Hepatocyte (in vitro differentiated cells): ENCODE measurements around the gene NGEF. TPM values are rescaled to one million over a fixed set of nuclear protein-coding genes. Genes with fewer than 3 reads are reported as not detected.

Experiments
- DNase-seq: peaks from one replicate; pipeline ENCODE4 v3.0.0-alpha.2; 2016; ENCODE audit warnings: low spot score
- H2AFZ ChIP-seq: fragments of 200-600 bp; sonication (generic); 2 replicates; pipeline ENCODE4 v1.6.0; 2016; ENCODE audit warnings: antibody characterized with exemption, mild to moderate bottlenecking
- H3K27ac ChIP-seq: fragments of 200-600 bp; sonication (generic); 2 replicates; pipeline ENCODE4 v1.5.1; 2016; ENCODE audit warnings: mild to moderate bottlenecking
- H3K27me3 ChIP-seq: fragments of 200-600 bp; sonication (generic); 2 replicates; pipeline ENCODE4 v1.6.1; 2016
- H3K36me3 ChIP-seq: fragments of 200-600 bp; sonication (generic); replicated peaks from 2 replicates; pipeline ENCODE4 v1.5.1; 2016; ENCODE audit warnings: low read depth; ENCODE audit not compliant: insufficient read depth
- H3K4me1 ChIP-seq: fragments of 200-600 bp; sonication (generic); 2 replicates; pipeline ENCODE4 v1.5.1; 2016; ENCODE audit warnings: mild to moderate bottlenecking, moderate library complexity; ENCODE audit not compliant: insufficient read depth
- H3K4me2 ChIP-seq: fragments of 200-600 bp; sonication (generic); 2 replicates; pipeline ENCODE4 v1.6.0; 2016
- H3K4me3 ChIP-seq: fragments of 200-600 bp; sonication (generic); 2 replicates; pipeline ENCODE4 v1.5.1; 2016; ENCODE audit warnings: mild to moderate bottlenecking
- H3K79me2 ChIP-seq: fragments of 200-600 bp; sonication (generic); 2 replicates; pipeline ENCODE4 v1.6.0; 2017; ENCODE audit warnings: mild to moderate bottlenecking
- H3K9me2 ChIP-seq: fragments of 200-600 bp; sonication (generic); replicated peaks from 2 replicates; pipeline ENCODE4 v1.6.0; 2017; ENCODE audit warnings: mild to moderate bottlenecking; ENCODE audit not compliant: insufficient read depth
- H3K9me3 ChIP-seq: fragments of 200-600 bp; sonication (generic); 2 replicates; pipeline ENCODE4 v1.5.1; 2016; ENCODE audit warnings: low read depth, mild to moderate bottlenecking
- H4K20me1 ChIP-seq: fragments of 200-600 bp; sonication (generic); 2 replicates; pipeline ENCODE4 v1.6.0; 2016; ENCODE audit warnings: mild to moderate bottlenecking; ENCODE audit not compliant: insufficient read depth, poor library complexity, severe bottlenecking
- EZH2 ChIP-seq: fragments of 200-600 bp; sonication (generic); IDR thresholded peaks from 2 replicates; pipeline ENCODE4 v1.6.1; 2016; ENCODE audit warnings: antibody characterized with exemption, mild to moderate bottlenecking, borderline replicate concordance
- EZH2phosphoT487 ChIP-seq: fragments of 200-600 bp; sonication (generic); IDR thresholded peaks from one replicate; pipeline ENCODE4 v1.6.1; 2018; ENCODE audit warnings: antibody characterized with exemption, mild to moderate bottlenecking, low read depth, moderate library complexity; ENCODE audit not compliant: unreplicated experiment, severe bottlenecking
- WGBS: methylation state at CpG from one replicate; pipeline ENCODE4 v1.1.6; 2016; ENCODE audit warnings: low lambda C conversion rate; ENCODE audit errors: missing lambda C conversion rate; 5-methylcytosine and 5-hydroxymethylcytosine counted together
- polyA plus RNA-seq: library from polyadenylated mRNA; unstranded; fragments of >200 nt; fragmentation: Nextera tagmentation; extraction: Ambion mirVana; gene quantifications from 2 replicates; pipeline ENCODE4 v1.2.1, GENCODE V29; 2016
- total RNA-seq: library from RNA; depleted of rRNA; stranded (reverse); fragments of >200 nt; gene quantifications from 2 replicates; pipeline ENCODE4 v1.2.3, GENCODE V29; 2014
- TF ChIP-seq, protein P1 (sequence below): fragments of 200-600 bp; sonication (generic); IDR thresholded peaks from 2 replicates; pipeline ENCODE4 v1.5.1; 2016; ENCODE audit warnings: antibody characterized with exemption, mild to moderate bottlenecking; ENCODE audit not compliant: poor library complexity

Gene NGEF
- total and polyA plus RNA-seq, 2 experiments from 2014 or later: 2.2 to 3.2 TPM

DNA sequence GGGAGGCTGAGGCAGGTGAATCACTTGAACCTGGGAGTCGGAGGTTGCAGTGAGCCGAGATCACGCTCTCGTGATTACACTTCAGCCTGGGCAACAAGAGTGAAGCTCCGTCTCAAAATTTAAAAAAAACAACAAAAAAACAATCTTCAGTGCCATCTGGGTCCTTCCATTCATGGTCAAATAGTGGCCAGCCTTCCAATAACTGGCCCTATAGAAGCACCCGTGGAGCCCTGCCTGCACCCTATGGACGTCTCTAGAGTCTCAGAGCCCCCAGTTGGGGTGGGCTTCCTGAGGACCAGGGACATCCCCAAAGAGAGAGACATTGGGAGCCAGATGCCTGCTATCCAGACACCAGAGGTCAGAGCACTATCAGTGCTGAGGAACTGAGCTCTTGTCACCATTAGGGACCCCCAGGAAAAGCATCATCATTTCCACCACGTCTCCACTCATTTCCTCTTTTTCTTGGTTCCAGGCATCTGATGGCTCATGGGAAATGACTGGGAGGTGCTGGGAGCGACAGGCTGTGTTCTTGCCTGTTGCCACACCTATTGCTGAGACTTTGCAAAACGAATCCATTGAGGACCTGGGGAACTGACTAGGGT lies 28.8 kb upstream of the NGEF start:
- Histone ChIP-seq H3K27me3 (no peaks in the 10 kb centered on the region), H3K79me2 (no peaks in the 10 kb centered on the region), H2AFZ (no peak overlapping the region), H3K4me2 (no peak overlapping the region), H3K27ac (no peak overlapping the region), H4K20me1 (no peaks in the 10 kb centered on the region), H3K4me3 (no peak overlapping the region), H3K9me3 (no peaks in the 10 kb centered on the region), H3K4me1 (no peaks in the 10 kb centered on the region), H3K36me3 (no peaks in the 10 kb centered on the region), H3K9me2 (no peaks in the 10 kb centered on the region)
- no peak for DNase-seq
- TF ChIP-seq, protein P1, sequence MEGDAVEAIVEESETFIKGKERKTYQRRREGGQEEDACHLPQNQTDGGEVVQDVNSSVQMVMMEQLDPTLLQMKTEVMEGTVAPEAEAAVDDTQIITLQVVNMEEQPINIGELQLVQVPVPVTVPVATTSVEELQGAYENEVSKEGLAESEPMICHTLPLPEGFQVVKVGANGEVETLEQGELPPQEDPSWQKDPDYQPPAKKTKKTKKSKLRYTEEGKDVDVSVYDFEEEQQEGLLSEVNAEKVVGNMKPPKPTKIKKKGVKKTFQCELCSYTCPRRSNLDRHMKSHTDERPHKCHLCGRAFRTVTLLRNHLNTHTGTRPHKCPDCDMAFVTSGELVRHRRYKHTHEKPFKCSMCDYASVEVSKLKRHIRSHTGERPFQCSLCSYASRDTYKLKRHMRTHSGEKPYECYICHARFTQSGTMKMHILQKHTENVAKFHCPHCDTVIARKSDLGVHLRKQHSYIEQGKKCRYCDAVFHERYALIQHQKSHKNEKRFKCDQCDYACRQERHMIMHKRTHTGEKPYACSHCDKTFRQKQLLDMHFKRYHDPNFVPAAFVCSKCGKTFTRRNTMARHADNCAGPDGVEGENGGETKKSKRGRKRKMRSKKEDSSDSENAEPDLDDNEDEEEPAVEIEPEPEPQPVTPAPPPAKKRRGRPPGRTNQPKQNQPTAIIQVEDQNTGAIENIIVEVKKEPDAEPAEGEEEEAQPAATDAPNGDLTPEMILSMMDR: no peak
- no peak for TF ChIP-seq EZH2
- no peak for TF ChIP-seq EZH2phosphoT487
- WGBS: 86% methylated on average over 10 of the region's 10 CpGs

DNA sequence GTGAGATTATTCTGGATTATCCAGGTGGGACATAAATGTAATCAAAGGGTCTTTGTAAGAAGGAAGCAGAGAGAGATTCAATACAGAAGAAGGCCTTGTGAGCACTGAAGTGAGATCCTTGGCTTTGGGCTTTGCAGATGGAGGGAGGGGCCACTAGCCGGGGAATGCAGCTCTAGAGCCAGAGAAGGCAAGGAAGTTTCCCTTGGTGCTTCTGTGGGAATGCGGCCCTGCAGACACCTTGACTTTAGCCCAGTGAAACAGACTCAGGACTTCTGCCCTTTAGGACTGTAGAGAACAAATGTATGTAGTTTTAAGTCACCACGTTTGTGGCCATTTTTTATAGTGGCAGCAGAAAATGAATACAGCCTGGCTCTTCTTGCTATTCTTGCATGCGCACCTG lies 27.5 kb upstream of the NGEF start:
- H2AFZ ChIP-seq: no peak overlapping the region
- H3K4me2 ChIP-seq: no peak overlapping the region
- TF ChIP-seq EZH2 (no peak), EZH2phosphoT487 (no peak)
- TF ChIP-seq, protein P1: no peak
- H3K4me3 ChIP-seq: no peak overlapping the region
- WGBS: 93% methylated on average over 4 of the region's 4 CpGs
- H4K20me1 ChIP-seq: no peaks in the 10 kb centered on the region
- no peak overlapping the region for H3K27ac ChIP-seq
- no peaks in the 10 kb centered on the region for H3K79me2 ChIP-seq
- no peaks in the 10 kb centered on the region for H3K36me3 ChIP-seq
- no peak for DNase-seq
- no peaks in the 10 kb centered on the region for H3K27me3 ChIP-seq
- H3K9me2 ChIP-seq: no peaks in the 10 kb centered on the region
- H3K9me3 ChIP-seq: no peaks in the 10 kb centered on the region
- no peaks in the 10 kb centered on the region for H3K4me1 ChIP-seq

DNA sequence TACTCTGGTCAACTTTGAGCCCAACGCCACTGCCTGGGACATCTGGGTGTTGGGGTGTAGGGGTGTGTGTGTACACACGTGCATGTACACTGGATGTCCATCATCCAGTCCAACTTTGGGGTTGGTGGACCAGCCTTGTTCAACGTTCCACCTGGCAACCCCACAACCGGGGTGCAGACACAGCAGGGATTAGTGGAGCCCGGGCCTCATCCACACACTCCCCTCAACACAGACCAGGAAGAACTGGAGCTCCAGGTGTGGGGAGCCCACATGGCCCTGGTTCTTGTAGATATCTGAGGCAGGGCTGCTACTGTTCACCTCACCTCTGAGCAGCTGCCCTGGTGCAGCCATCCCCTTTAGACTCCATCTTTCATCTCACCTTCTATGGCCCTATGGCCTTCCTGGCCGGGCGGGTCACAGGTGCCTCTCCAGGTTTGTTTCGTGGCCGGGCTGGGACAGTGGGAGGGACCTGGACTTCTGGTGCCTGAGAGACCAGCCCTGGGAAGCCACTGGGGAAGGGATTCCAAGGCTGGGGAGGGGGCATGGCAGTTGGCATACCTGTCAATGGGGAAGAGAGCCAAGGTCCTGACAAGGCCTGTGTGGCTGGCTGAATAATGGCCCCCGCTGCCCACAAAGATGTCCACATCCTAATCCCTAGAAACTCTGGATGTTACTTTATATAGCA lies 26.9 kb upstream of the NGEF start:
- Histone ChIP-seq H3K79me2 (no peaks in the 10 kb centered on the region), H3K4me3 (no peak overlapping the region), H3K4me2 (no peak overlapping the region), H3K9me2 (no peaks in the 10 kb centered on the region), H4K20me1 (no peaks in the 10 kb centered on the region), H3K4me1 (no peaks in the 10 kb centered on the region), H3K27me3 (no peaks in the 10 kb centered on the region), H3K36me3 (no peaks in the 10 kb centered on the region), H2AFZ (no peak overlapping the region), H3K9me3 (no peaks in the 10 kb centered on the region), H3K27ac (no peak overlapping the region)
- DNase-seq: no peak
- no peak for TF ChIP-seq EZH2phosphoT487
- TF ChIP-seq, protein P1: no peak
- no peak for TF ChIP-seq EZH2
- WGBS: 97% methylated on average over 10 of the region's 10 CpGs
